DND-41 (cell line): ENCODE data around the gene KAZN.
"Not testable (repeated sequence)": the region's sequence is repeated elsewhere in the genome, so short reads cannot be mapped to it uniquely, and the experiment has no call there.

Experiments
- CTCF ChIP-seq: IDR thresholded peaks from 2 replicates; pipeline ENCODE4 v1.5.1; 2012; ENCODE audit warnings: borderline replicate concordance, low read length, moderate library complexity, mild to moderate bottlenecking; ENCODE audit not compliant: poor library complexity, severe bottlenecking; ENCODE audit errors: extremely low read depth
- EZH2 ChIP-seq: IDR thresholded peaks from 3 replicates; pipeline ENCODE4 v1.6.1; 2012; ENCODE audit warnings: borderline replicate concordance, low read depth, mild to moderate bottlenecking, moderate library complexity, low read length, inconsistent platforms; ENCODE audit not compliant: severe bottlenecking

- not testable (repeated sequence) for TF ChIP-seq CTCF, EZH2
These were observed 537.1 kb downstream of the KAZN start for GRCh38 chr1:15135604-15136003.
